HS-5 (cell line): ENCODE measurements around the gene FUCA2.
"Not testable (repeated sequence)": the region's sequence is repeated elsewhere in the genome, so short reads cannot be mapped to it uniquely, and the experiment has no call there.

ENCODE experiments used
- DNase-seq: peaks from one replicate; pipeline ENCODE4 v3.0.0-alpha.2; 2012; ENCODE audit warnings: low read depth

Gene FUCA2

GRCh38 chr6:143535189-143535614, 23.7 kb upstream of the FUCA2 start:
- no peak for DNase-seq

GRCh38 chr6:143531720-143532499, 20.4 kb upstream of the FUCA2 start:
- DNase-seq = no peak

- DNase-seq = no peak
These were observed 17.6 kb upstream of the FUCA2 start for GRCh38 chr6:143529095-143529494.

DNA sequence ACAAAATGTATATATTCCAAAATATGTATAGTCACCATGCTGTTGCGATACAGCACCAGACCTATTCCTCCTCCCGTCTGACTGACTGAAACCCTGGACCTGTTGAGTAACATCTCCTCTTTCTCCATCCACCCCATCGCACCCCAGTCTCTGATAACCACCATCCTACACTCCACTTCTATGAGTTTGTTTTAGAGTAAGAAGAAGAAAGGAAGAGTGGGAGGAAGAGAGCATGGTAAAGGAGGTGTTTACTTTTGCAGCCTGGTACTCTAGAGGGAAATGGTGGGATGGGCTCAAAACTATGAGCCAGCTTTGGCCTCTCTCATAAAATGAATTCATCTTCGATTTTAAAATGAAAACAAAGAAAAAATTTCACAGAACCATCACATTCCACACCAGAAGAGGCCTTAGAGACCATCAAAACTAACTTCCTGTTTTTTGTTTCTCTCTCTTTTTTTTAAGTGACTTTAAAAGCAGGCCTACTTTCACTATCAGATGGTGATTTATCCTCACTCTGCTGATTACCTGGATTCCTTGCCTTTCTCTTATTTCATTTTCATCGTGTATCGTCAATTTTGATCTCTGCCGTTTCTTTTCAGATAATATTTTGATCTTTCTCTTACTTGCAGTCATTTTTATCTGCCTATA, 16.8 kb upstream of the FUCA2 start:
- DNase-seq = no peak

- no peak for DNase-seq
These were observed 16.2 kb upstream of the FUCA2 start for GRCh38 chr6:143527677-143528076.

DNA sequence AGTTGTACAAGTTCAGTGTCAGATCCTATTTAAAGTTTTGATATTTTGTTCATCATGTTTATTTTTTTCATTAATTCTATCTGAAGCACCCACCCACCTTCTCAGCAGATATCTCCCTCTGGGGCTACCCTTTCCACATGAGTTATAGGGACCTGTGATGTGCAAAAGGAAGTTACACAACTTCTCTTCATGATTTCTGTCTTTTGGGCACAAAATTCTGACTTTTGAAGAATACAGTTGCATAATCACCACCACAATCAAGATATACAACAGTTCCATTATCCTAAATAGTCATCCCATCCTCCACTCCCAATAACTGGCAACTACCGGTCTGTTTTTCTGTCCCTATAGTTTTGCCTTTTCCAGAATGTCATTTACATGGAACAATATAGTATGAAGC, 13.8 kb upstream of the FUCA2 start:
- no peak for DNase-seq

GRCh38 chr6:143522039-143522600, 10.6 kb upstream of the FUCA2 start:
- no peak for DNase-seq

GRCh38 chr6:143517447-143517773, 5.9 kb upstream of the FUCA2 start:
- no peak for DNase-seq

DNA sequence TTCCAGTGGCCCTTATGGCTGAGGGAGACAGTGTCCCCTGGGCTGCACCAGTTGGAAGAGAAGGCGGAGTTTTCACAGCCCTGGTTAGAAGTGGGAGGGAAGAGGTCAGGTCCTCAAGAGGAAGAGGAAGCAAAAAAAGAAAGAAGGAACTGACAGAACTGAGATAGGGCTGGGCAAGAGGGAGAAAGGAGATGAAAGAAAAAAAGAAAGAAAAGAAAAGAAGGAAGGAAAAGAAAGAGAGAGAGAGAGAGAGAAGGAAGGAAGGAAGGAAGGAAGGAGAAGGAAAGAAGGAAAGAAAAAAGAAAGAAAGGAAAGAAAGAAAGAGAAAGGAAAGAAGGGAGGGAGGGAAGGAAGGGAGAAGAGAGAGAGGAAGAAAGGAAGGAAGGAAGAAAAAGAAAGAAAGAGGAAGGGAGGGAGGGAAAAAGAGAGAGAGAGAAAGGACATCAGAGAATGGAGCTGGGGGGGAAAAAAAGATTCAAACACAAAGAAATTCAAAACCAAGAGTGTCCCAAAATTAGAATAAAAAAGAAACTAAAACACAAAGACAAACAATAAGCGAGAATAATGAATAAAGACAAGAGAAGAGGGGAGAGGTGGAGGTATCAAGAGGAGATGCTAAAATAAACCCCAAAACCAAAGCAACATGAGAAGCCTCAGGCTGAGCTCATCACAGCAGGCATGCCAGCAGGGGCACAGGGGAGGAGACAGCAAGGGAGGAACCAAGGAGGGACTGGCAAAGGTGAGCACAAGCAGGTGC, 5.3 kb upstream of the FUCA2 start:
- no peak for DNase-seq

- no peak for DNase-seq
These were observed 4.3 kb upstream of the FUCA2 start for GRCh38 chr6:143515766-143516355.

GRCh38 chr6:143515061-143515760, 3.7 kb upstream of the FUCA2 start:
- DNase-seq = no peak

GRCh38 chr6:143513410-143513809, 1.9 kb upstream of the FUCA2 start:
- DNase-seq = no peak

- not testable (repeated sequence) for DNase-seq
These were observed 1.2 kb downstream of the FUCA2 start for GRCh38 chr6:143510326-143510725.

DNA sequence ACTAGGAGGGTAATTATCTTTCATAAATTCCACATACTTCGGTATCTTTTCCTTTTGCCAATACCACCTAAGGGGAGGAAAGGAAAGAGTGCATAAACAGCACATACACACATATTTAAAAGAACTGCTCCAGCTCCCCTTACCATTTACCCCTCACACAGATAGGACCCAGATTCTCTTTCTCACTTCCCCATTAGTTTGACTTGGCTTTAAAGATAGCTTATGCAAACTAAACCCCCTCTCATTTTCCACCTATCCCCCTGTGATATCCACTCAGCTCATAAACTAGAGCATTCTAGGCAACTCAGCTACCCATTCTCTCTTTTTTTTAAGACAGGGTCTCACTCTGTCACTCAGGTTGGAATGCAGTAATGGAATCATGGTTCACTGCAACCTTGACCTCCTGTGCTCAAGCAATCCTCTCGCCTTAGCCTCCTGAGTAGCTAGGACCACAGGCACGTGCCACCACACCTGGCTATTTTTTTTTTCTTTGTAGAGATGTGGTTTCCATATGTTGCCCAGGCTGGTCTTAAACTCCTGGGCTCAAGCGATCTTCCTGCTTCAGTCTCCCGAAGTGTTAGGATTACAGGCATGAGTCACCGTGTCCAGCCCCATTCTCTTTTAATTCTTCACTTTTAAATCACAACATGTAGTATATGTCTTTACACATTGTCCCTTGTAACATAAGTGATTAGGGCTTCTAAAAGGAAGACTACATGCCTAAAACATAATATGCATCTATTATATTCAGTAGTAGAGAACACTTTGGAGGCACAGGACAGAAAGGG, 4.0 kb downstream of the FUCA2 start:
- no peak for DNase-seq

DNA sequence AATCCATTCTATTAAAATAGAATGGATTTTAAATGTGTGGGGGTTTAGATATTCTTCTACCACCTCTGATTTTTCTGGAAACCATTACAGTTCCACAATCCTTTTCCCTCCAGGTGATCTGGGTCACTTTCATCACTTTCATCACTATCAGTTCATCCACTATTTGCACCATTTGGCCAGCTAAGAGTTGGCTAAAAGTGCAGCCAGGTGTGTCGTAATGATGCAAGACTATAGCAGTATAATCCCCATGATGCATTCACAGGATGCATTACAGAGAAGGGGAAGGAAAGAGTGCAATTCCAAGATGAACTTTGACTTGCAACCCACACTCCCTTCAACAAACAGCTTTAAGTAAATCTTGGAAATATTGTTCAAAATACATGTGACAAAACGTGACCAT, 4.9 kb downstream of the FUCA2 start:
- DNase-seq = no peak

DNA sequence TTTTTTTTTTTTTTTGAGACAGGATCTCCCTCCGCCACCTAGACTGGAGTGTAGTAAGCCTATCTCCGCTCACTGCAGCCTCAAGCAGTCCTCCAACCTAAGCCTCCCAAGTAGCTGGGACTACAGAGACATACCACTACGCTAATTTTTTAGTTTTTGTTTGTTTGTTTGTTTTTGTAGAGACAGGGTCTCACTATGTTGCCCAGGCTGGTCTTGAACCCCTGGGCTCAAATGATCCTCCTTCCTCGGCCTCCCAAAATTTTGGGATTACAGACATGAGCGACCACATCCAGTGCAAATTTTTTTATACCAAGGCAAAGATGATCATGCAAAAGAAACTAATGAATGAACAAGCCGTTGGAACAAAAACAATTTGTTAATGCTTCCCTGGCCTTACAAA, 5.3 kb downstream of the FUCA2 start:
- no peak for DNase-seq

GRCh38 chr6:143505537-143505936, 6.0 kb downstream of the FUCA2 start:
- no peak for DNase-seq

DNA sequence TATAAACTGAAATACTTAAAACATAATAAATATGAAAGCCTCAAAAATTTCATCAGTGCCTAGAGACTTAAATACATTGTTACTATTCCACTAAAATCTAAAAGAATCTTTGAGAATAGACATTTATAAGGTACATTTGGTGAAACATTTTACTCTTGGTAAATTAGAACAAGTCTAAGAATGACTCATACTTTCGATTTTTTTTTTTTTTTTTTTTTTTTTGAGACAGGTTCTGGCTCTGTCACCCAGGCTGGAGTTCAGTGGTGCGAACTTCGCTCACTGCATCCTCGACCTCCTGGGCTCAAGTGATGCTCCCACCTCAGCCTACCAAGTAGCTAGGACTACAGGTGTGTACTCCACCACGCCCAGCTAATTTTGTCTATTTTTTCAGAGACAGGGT, 6.4 kb downstream of the FUCA2 start:
- DNase-seq = no peak

GRCh38 chr6:143504369-143504768, 7.2 kb downstream of the FUCA2 start:
- DNase-seq = no peak

DNA sequence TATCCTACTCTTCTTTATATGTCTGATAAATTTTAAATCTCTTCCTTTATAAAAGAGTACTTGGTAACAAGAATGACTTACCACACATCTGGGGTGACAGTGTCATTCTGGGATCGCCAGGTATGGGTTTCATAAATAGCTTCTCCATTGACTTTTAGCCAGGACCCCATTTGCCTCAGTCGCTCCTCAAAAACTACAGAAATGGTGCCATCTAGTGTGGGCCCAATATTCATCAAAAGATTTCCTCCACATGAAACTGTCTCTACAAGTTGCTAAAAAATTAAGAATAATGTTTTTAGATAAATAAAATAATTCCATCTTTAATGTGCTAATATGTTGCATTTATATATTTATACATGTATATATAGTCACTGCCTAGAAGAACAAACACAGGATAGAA, 9.7 kb downstream of the FUCA2 start:
- DNase-seq = no peak

GRCh38 chr6:143498428-143498827, 13.1 kb downstream of the FUCA2 start:
- no peak for DNase-seq
